ENCODE measurements around the gene SELENOS. TPM values are rescaled to one million over a fixed set of nuclear protein-coding genes. Genes with fewer than 3 reads are reported as not detected.

SELENOS gene
- polyA plus RNA-seq, 2 donors: 50.4 to 74.4 TPM

GRCh38 chr15:101280007-101280406 is 2.7 kb upstream of the SELENOS start:
- WGBS, 2 donors: 85 to 91% methylated on average over 2 of the region's 2 CpGs
- H3K36me3 ChIP-seq (ENCODE audit: control insufficient read depth in 2 of 2, insufficient read depth in 2 of 2, low read length in 1 of 2): peaks cover 11 to 12% of the 10 kb centered on the region in 2 donors
- H3K4me1 ChIP-seq (ENCODE audit: control insufficient read depth in 2 of 2, insufficient read depth in 2 of 2, low read length in 1 of 2): peaks cover 0 to 8% of the 10 kb centered on the region in 2 donors
- H3K27me3 ChIP-seq (ENCODE audit: control insufficient read depth in 1 of 2, insufficient read depth in 2 of 2, low read length in 2 of 2): no peaks in the 10 kb centered on the region
- H3K27ac ChIP-seq (ENCODE audit: low read depth in 2 of 2, low read length in 1 of 2): no peak overlapping the region
- no peaks in the 10 kb centered on the region for H3K9me3 ChIP-seq (ENCODE audit: control insufficient read depth in 2 of 2, insufficient read depth in 1 of 2, low read depth in 1 of 2, low read length in 1 of 2)
- no peak overlapping the region for H3K4me3 ChIP-seq (ENCODE audit: low read depth in 1 of 2, low read length in 2 of 2)

GRCh38 chr15:101277943-101278564 is 769 bp upstream of the SELENOS start:
- Histone ChIP-seq H3K36me3 (ENCODE audit: control insufficient read depth in 2 of 2, insufficient read depth in 2 of 2, low read length in 1 of 2) (peaks cover 18 to 20% of the 10 kb centered on the region in 2 donors), H3K4me1 (ENCODE audit: control insufficient read depth in 2 of 2, insufficient read depth in 2 of 2, low read length in 1 of 2) (peaks cover 0 to 8% of the 10 kb centered on the region in 2 donors), H3K27me3 (ENCODE audit: control insufficient read depth in 1 of 2, insufficient read depth in 2 of 2, low read length in 2 of 2) (no peaks in the 10 kb centered on the region), H3K4me3 (ENCODE audit: low read depth in 1 of 2, low read length in 2 of 2) (peak overlapping the region; percentile 86 to 97), H3K9me3 (ENCODE audit: control insufficient read depth in 2 of 2, insufficient read depth in 1 of 2, low read depth in 1 of 2, low read length in 1 of 2) (no peaks in the 10 kb centered on the region), H3K27ac (ENCODE audit: low read depth in 2 of 2, low read length in 1 of 2) (peak overlapping the region; percentile 70 to 78)
- WGBS, 2 donors: 84 to 86% methylated on average over 12 of the region's 12 CpGs

- H3K9me3 ChIP-seq (ENCODE audit: control insufficient read depth in 2 of 2, insufficient read depth in 1 of 2, low read depth in 1 of 2, low read length in 1 of 2): no peaks in the 10 kb centered on the region
- H3K27ac ChIP-seq (ENCODE audit: low read depth in 2 of 2, low read length in 1 of 2): peak overlapping the region; percentile 93 to 95
- H3K27me3 ChIP-seq (ENCODE audit: control insufficient read depth in 1 of 2, insufficient read depth in 2 of 2, low read length in 2 of 2): no peaks in the 10 kb centered on the region
- peaks cover 13 to 24% of the 10 kb centered on the region in 2 donors for H3K36me3 ChIP-seq (ENCODE audit: control insufficient read depth in 2 of 2, insufficient read depth in 2 of 2, low read length in 1 of 2)
- peak overlapping the region; percentile 86 to 97 for H3K4me3 ChIP-seq (ENCODE audit: low read depth in 1 of 2, low read length in 2 of 2)
- 13 to 14% methylated on average over 14 of the region's 14 CpGs for WGBS, 2 donors
- H3K4me1 ChIP-seq (ENCODE audit: control insufficient read depth in 2 of 2, insufficient read depth in 2 of 2, low read length in 1 of 2): peaks cover 0 to 8% of the 10 kb centered on the region in 2 donors
These were observed 716 bp downstream of the SELENOS start for GRCh38 chr15:101276501-101277037.

- 71 to 80% methylated on average over 5 of the region's 5 CpGs for WGBS, 2 donors
- no peak overlapping the region for H3K4me3 ChIP-seq (ENCODE audit: low read depth in 1 of 2, low read length in 2 of 2)
- H3K27me3 ChIP-seq (ENCODE audit: control insufficient read depth in 1 of 2, insufficient read depth in 2 of 2, low read length in 2 of 2): no peaks in the 10 kb centered on the region
- no peaks in the 10 kb centered on the region for H3K9me3 ChIP-seq (ENCODE audit: control insufficient read depth in 2 of 2, insufficient read depth in 1 of 2, low read depth in 1 of 2, low read length in 1 of 2)
- peaks cover 13 to 30% of the 10 kb centered on the region in 2 donors for H3K36me3 ChIP-seq (ENCODE audit: control insufficient read depth in 2 of 2, insufficient read depth in 2 of 2, low read length in 1 of 2)
- no peak overlapping the region for H3K27ac ChIP-seq (ENCODE audit: low read depth in 2 of 2, low read length in 1 of 2)
- peaks cover 0 to 8% of the 10 kb centered on the region in 2 donors for H3K4me1 ChIP-seq (ENCODE audit: control insufficient read depth in 2 of 2, insufficient read depth in 2 of 2, low read length in 1 of 2)
These were observed 2.3 kb downstream of the SELENOS start for GRCh38 chr15:101275018-101275417.

GRCh38 chr15:101273534-101273933 is 3.8 kb downstream of the SELENOS start:
- no peaks in the 10 kb centered on the region for H3K9me3 ChIP-seq (ENCODE audit: control insufficient read depth in 2 of 2, insufficient read depth in 1 of 2, low read depth in 1 of 2, low read length in 1 of 2)
- H3K27me3 ChIP-seq (ENCODE audit: control insufficient read depth in 1 of 2, insufficient read depth in 2 of 2, low read length in 2 of 2): no peaks in the 10 kb centered on the region
- H3K4me3 ChIP-seq (ENCODE audit: low read depth in 1 of 2, low read length in 2 of 2): no peak overlapping the region
- no peak overlapping the region for H3K27ac ChIP-seq (ENCODE audit: low read depth in 2 of 2, low read length in 1 of 2)
- H3K36me3 ChIP-seq (ENCODE audit: control insufficient read depth in 2 of 2, insufficient read depth in 2 of 2, low read length in 1 of 2): peaks cover 13 to 30% of the 10 kb centered on the region in 2 donors
- peaks cover 0 to 8% of the 10 kb centered on the region in 2 donors for H3K4me1 ChIP-seq (ENCODE audit: control insufficient read depth in 2 of 2, insufficient read depth in 2 of 2, low read length in 1 of 2)
- 80 to 96% methylated on average over 5 of the region's 5 CpGs for WGBS, 2 donors

- peaks cover 13 to 30% of the 10 kb centered on the region in 2 donors for H3K36me3 ChIP-seq (ENCODE audit: control insufficient read depth in 2 of 2, insufficient read depth in 2 of 2, low read length in 1 of 2)
- no peak overlapping the region for H3K4me3 ChIP-seq (ENCODE audit: low read depth in 1 of 2, low read length in 2 of 2)
- WGBS, 2 donors: 90 to 92% methylated on average over 9 of the region's 9 CpGs
These were observed 4.7 kb downstream of the SELENOS start for GRCh38 chr15:101272584-101272983.

GRCh38 chr15:101269479-101270223 is 7.6 kb downstream of the SELENOS start:
- Histone ChIP-seq H3K4me1 (ENCODE audit: control insufficient read depth in 2 of 2, insufficient read depth in 2 of 2, low read length in 1 of 2) (no peaks in the 10 kb centered on the region), H3K27me3 (ENCODE audit: control insufficient read depth in 1 of 2, insufficient read depth in 2 of 2, low read length in 2 of 2) (no peaks in the 10 kb centered on the region), H3K4me3 (ENCODE audit: low read depth in 1 of 2, low read length in 2 of 2) (no peak overlapping the region), H3K27ac (ENCODE audit: low read depth in 2 of 2, low read length in 1 of 2) (no peak overlapping the region), H3K36me3 (ENCODE audit: control insufficient read depth in 2 of 2, insufficient read depth in 2 of 2, low read length in 1 of 2) (peaks cover 13 to 30% of the 10 kb centered on the region in 2 donors), H3K9me3 (ENCODE audit: control insufficient read depth in 2 of 2, insufficient read depth in 1 of 2, low read depth in 1 of 2, low read length in 1 of 2) (no peaks in the 10 kb centered on the region)
- 88 to 89% methylated on average over 16 of the region's 16 CpGs for whole genome bisulfite sequencing, 2 donors

More at GRCh38 chr15:101272584-101272983, 4.7 kb downstream of the SELENOS start:
- Histone ChIP-seq H3K9me3 (ENCODE audit: control insufficient read depth in 2 of 2, insufficient read depth in 1 of 2, low read depth in 1 of 2, low read length in 1 of 2) (no peaks in the 10 kb centered on the region), H3K4me1 (ENCODE audit: control insufficient read depth in 2 of 2, insufficient read depth in 2 of 2, low read length in 1 of 2) (peaks cover 0 to 4% of the 10 kb centered on the region in 2 donors), H3K27me3 (ENCODE audit: control insufficient read depth in 1 of 2, insufficient read depth in 2 of 2, low read length in 2 of 2) (no peaks in the 10 kb centered on the region), H3K27ac (ENCODE audit: low read depth in 2 of 2, low read length in 1 of 2) (no peak overlapping the region)

GRCh38 chr15:101267320-101268104 is 9.8 kb downstream of the SELENOS start:
- H3K27me3 ChIP-seq (ENCODE audit: control insufficient read depth in 1 of 2, insufficient read depth in 2 of 2, low read length in 2 of 2): no peaks in the 10 kb centered on the region

GRCh38 chr15:101266787-101267186 is 10.5 kb downstream of the SELENOS start:
- 67% methylated on average over 9 of the region's 9 CpGs for WGBS, 2 donors
- Histone ChIP-seq H3K27me3 (ENCODE audit: control insufficient read depth in 1 of 2, insufficient read depth in 2 of 2, low read length in 2 of 2) (no peaks in the 10 kb centered on the region), H3K36me3 (ENCODE audit: control insufficient read depth in 2 of 2, insufficient read depth in 2 of 2, low read length in 1 of 2) (peaks cover 3 to 10% of the 10 kb centered on the region in 2 donors), H3K4me1 (ENCODE audit: control insufficient read depth in 2 of 2, insufficient read depth in 2 of 2, low read length in 1 of 2) (no peaks in the 10 kb centered on the region), H3K9me3 (ENCODE audit: control insufficient read depth in 2 of 2, insufficient read depth in 1 of 2, low read depth in 1 of 2, low read length in 1 of 2) (no peaks in the 10 kb centered on the region), H3K27ac (ENCODE audit: low read depth in 2 of 2, low read length in 1 of 2) (peak overlapping the region; percentile 18 to 43), H3K4me3 (ENCODE audit: low read depth in 1 of 2, low read length in 2 of 2) (no peak overlapping the region)

More at GRCh38 chr15:101267320-101268104, 9.8 kb downstream of the SELENOS start:
- H3K27ac ChIP-seq (ENCODE audit: low read depth in 2 of 2, low read length in 1 of 2): peak overlapping the region in 1 of 2 donors; percentile 33
- H3K36me3 ChIP-seq (ENCODE audit: control insufficient read depth in 2 of 2, insufficient read depth in 2 of 2, low read length in 1 of 2): peaks cover 3 to 15% of the 10 kb centered on the region in 2 donors
- no peaks in the 10 kb centered on the region for H3K9me3 ChIP-seq (ENCODE audit: control insufficient read depth in 2 of 2, insufficient read depth in 1 of 2, low read depth in 1 of 2, low read length in 1 of 2)
- no peak overlapping the region for H3K4me3 ChIP-seq (ENCODE audit: low read depth in 1 of 2, low read length in 2 of 2)
- H3K4me1 ChIP-seq (ENCODE audit: control insufficient read depth in 2 of 2, insufficient read depth in 2 of 2, low read length in 1 of 2): no peaks in the 10 kb centered on the region
- WGBS, 2 donors: 43 to 54% methylated on average over 18 of the region's 18 CpGs
